Esophagus muscularis mucosa (tissue), 4 donors: Measurements from ENCODE around the gene CEP44. TPM values are rescaled to one million over a fixed set of nuclear protein-coding genes. Genes with fewer than 3 reads are reported as not detected.

Experiments
- DNase-seq: peaks from one replicate; pipeline ENCODE4 v3.0.0-alpha.2; 2017; ENCODE audit errors: extremely low spot score
- H3K27ac ChIP-seq, 4 donors: fragments of 200-600 bp; sonication (generic); replicated peaks in 1 of 4; 1 replicate in 3 of 4; 2 replicates in 1 of 4; pipeline ENCODE4 v1.5.1; 2016 to 2019; ENCODE audit warnings: mild to moderate bottlenecking in 1 of 4
- H3K27me3 ChIP-seq, 4 donors: fragments of 200-600 bp; sonication (generic); one replicate each; pipeline versions ENCODE4 v1.5.1 to v1.6.0; 2016 to 2019
- H3K36me3 ChIP-seq, 4 donors: fragments of 200-600 bp; sonication (generic); one replicate each; pipeline ENCODE4 v1.5.1; 2016 to 2019
- H3K4me1 ChIP-seq, 4 donors: fragments of 200-600 bp; sonication (generic); one replicate each; pipeline ENCODE4 v1.5.1; 2016 to 2019
- H3K4me3 ChIP-seq, 4 donors: fragments of 200-600 bp; sonication (generic); 1 replicate in 2 of 4; 2 replicates in 2 of 4; pipeline ENCODE4 v1.5.1; 2016 to 2019; ENCODE audit warnings: mild to moderate bottlenecking in 4 of 4, moderate library complexity in 1 of 4
- H3K9me3 ChIP-seq, 4 donors: fragments of 200-600 bp; sonication (generic); 1 replicate in 3 of 4; 2 replicates in 1 of 4; pipeline ENCODE4 v1.5.1; 2016 to 2019
- CTCF ChIP-seq, 3 experiments: fragments of 200-600 bp in 2 of 3; fragments of 450-650 bp in 1 of 3; sonication (generic) in 2 of 3; IDR thresholded peaks; one replicate each; pipeline ENCODE4 v1.5.1; 2017 to 2019; ENCODE audit warnings: antibody characterized with exemption in 3 of 3, mild to moderate bottlenecking in 2 of 3, moderate library complexity in 1 of 3
- EP300 ChIP-seq: sonication (generic); formaldehyde crosslinking; IDR thresholded peaks from one replicate; pipeline ENCODE4 v1.6.1; 2017; ENCODE audit warnings: antibody characterized with exemption
- POLR2A ChIP-seq: fragments of 450-650 bp; IDR thresholded peaks from one replicate; pipeline ENCODE4 v1.6.1; 2017; ENCODE audit warnings: antibody characterized with exemption, moderate library complexity, mild to moderate bottlenecking, low read depth
- POLR2AphosphoS5 ChIP-seq, 2 donors: sonication (generic); formaldehyde crosslinking; IDR thresholded peaks; one replicate each; pipeline ENCODE4 v1.6.1; 2017; ENCODE audit warnings: antibody characterized with exemption in 2 of 2
- WGBS: methylation state at CpG from one replicate; pipeline ENCODE4 v1.1.5; 2018; 5-methylcytosine and 5-hydroxymethylcytosine counted together
- intact Hi-C: fragments of 100-400 bp; cut with DNase I; formaldehyde crosslinking; loops from one replicate; pipeline ENCODE4 v1.15.1; 2023
- total RNA-seq, 4 donors: library from RNA; depleted of rRNA; stranded (reverse); fragments of >200 nt; gene quantifications; one replicate each; pipeline versions ENCODE4 v1.1.0 to v1.2.1, GENCODE V29; 2016

The CEP44 gene
- total RNA-seq, 4 donors from 2014 or later = 8.1 to 15.8 (median 11.5) TPM

GRCh38 chr4:174334628-174335027 is 50.9 kb downstream of the CEP44 start:
- Histone ChIP-seq H3K27me3 (no peaks in the 10 kb centered on the region), H3K4me1 (no peaks in the 10 kb centered on the region), H3K27ac (no peak overlapping the region), H3K36me3 (peaks cover 0 to 4% (median 0%) of the 10 kb centered on the region in 4 donors), H3K9me3 (no peaks in the 10 kb centered on the region), H3K4me3 (no peak overlapping the region)
- DNase-seq = no peak
- WGBS = 95% methylated on average over 3 of the region's 3 CpGs
- TF ChIP-seq POLR2A (no peak), CTCF (IDR thresholded peaks at IDR 0.05) (no peak), EP300 (no peak), POLR2AphosphoS5 (IDR thresholded peaks at IDR 0.05) (no peak)
- intact Hi-C loops = no loop called here

- Histone ChIP-seq H3K36me3 (no peaks in the 10 kb centered on the region), H3K27ac (no peak overlapping the region), H3K4me1 (no peaks in the 10 kb centered on the region), H3K4me3 (no peak overlapping the region), H3K27me3 (no peaks in the 10 kb centered on the region), H3K9me3 (no peaks in the 10 kb centered on the region)
- intact Hi-C loops = no loop called here
- 81% methylated on average over 2 of the region's 2 CpGs for WGBS
- TF ChIP-seq EP300 = no peak
- TF ChIP-seq POLR2A = no peak
- TF ChIP-seq CTCF (IDR thresholded peaks at IDR 0.05) = no peak
- TF ChIP-seq POLR2AphosphoS5 (IDR thresholded peaks at IDR 0.05) = no peak
- no peak for DNase-seq
These were observed 57.0 kb downstream of the CEP44 start for GRCh38 chr4:174340714-174341113.

- DNase-seq = no peak
- Histone ChIP-seq H3K36me3 (peaks cover 0 to 4% (median 0%) of the 10 kb centered on the region in 4 donors), H3K9me3 (peaks cover 0 to 12% (median 7%) of the 10 kb centered on the region in 4 donors), H3K27me3 (no peaks in the 10 kb centered on the region), H3K4me3 (no peak overlapping the region), H3K27ac (no peak overlapping the region), H3K4me1 (no peaks in the 10 kb centered on the region)
- intact Hi-C loops = no loop called here
- 92% methylated on average over 1 of the region's 1 CpG for WGBS
- TF ChIP-seq POLR2AphosphoS5 (IDR thresholded peaks at IDR 0.05) (no peak), EP300 (no peak), CTCF (IDR thresholded peaks at IDR 0.05) (no peak), POLR2A (no peak)
These were observed 65.4 kb downstream of the CEP44 start for GRCh38 chr4:174349156-174349555.

GRCh38 chr4:174352061-174352819 is 68.5 kb downstream of the CEP44 start:
- WGBS = 71% methylated on average over 5 of the region's 5 CpGs
- no peak for TF ChIP-seq POLR2A
- TF ChIP-seq CTCF (IDR thresholded peaks at IDR 0.05) = no peak
- no peak for TF ChIP-seq EP300
- TF ChIP-seq POLR2AphosphoS5 (IDR thresholded peaks at IDR 0.05) = no peak

More at GRCh38 chr4:174352061-174352819, 68.5 kb downstream of the CEP44 start:
- intact Hi-C loops = no loop called here
- Histone ChIP-seq H3K27ac (no peak overlapping the region), H3K4me1 (no peaks in the 10 kb centered on the region), H3K36me3 (peaks cover 0 to 4% (median 0%) of the 10 kb centered on the region in 4 donors), H3K27me3 (no peaks in the 10 kb centered on the region), H3K9me3 (peaks cover 0 to 12% (median 7%) of the 10 kb centered on the region in 4 donors), H3K4me3 (no peak overlapping the region)
- no peak for DNase-seq
